ENCODE results near the gene KRTAP10-10. TPM values are rescaled to one million over a fixed set of nuclear protein-coding genes. Genes with fewer than 3 reads are reported as not detected.

The KRTAP10-10 gene
- total RNA-seq, 1 donor from 2014 or later, result not detected

DNA sequence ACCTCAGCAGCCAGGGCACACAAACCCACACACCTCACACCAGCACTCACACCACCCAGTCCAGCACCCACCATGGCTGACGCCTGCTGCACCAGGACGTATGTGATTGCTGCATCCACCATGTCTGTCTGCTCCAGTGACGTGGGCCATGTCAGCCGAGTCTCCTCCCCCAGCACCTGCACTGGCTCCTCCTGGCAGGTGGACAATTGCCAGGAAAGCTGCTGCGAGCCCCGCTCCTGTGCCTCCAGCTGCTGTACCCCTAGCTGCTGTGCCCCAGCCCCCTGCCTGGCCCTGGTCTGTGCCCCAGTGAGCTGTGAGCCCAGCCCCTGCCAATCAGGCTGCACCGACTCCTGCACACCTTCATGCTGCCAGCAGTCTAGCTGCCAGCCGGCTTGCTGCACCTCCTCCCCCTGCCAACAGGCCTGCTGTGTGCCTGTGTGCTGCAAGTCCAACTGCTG is 25.1 kb upstream of the KRTAP10-10 start, which contains the start of gene KRTAP10-8:
Gene KRTAP10-8 (plus strand): TSS at position 51 of the 458 bp plus-strand sequence. CDS start 22 bp downstream, at position 73.
- no peak within 1 kb of the TSS for H3K4me3 Mint-ChIP-seq
- peaks cover 22% of the 10 kb centered on the region for H3K9me3 Mint-ChIP-seq
- H3K27ac Mint-ChIP-seq, result no peak within 1 kb of the TSS
- TF ChIP-seq, protein P1, sequence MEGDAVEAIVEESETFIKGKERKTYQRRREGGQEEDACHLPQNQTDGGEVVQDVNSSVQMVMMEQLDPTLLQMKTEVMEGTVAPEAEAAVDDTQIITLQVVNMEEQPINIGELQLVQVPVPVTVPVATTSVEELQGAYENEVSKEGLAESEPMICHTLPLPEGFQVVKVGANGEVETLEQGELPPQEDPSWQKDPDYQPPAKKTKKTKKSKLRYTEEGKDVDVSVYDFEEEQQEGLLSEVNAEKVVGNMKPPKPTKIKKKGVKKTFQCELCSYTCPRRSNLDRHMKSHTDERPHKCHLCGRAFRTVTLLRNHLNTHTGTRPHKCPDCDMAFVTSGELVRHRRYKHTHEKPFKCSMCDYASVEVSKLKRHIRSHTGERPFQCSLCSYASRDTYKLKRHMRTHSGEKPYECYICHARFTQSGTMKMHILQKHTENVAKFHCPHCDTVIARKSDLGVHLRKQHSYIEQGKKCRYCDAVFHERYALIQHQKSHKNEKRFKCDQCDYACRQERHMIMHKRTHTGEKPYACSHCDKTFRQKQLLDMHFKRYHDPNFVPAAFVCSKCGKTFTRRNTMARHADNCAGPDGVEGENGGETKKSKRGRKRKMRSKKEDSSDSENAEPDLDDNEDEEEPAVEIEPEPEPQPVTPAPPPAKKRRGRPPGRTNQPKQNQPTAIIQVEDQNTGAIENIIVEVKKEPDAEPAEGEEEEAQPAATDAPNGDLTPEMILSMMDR (IDR thresholded peaks at IDR 0.05; ENCODE audit: unreplicated experiment), result no peak
- H3K4me1 Mint-ChIP-seq, result no peaks in the 10 kb centered on the region
- H3K27me3 Mint-ChIP-seq (ENCODE audit: low read depth), result peaks cover 2% of the 10 kb centered on the region
- no peaks in the 10 kb centered on the region for H3K36me3 Mint-ChIP-seq
- DNase-seq (ENCODE audit: low spot score in 2 of 2, unreplicated experiment in 2 of 2), result no peak

DNA sequence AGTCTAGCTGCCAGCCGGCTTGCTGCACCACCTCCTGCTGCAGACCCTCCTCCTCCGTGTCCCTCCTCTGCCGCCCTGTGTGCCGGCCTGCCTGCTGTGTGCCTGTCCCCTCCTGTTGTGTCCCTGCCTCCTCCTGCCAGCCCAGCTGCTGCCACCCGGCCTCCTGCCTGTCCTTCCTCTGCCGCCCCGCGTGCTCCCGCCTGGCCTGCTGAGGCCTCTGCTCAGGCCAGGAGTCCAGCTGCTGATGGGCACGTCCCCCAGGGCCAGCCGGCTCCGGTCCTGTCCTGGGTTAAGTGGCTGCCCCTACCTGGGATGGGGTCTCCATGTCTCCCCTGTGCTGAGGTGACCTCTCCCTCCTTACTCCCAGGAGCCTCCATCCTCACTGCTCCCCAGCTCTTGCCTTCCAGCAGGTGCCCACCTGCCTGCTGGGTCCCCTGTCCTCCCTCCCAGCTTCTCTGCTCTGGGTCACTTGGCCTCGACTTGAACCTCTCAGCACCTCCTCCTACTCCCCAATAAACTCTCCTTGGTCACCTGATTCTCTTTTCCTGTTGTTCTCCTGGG is 24.4 kb upstream of the KRTAP10-10 start:
- peaks cover 22% of the 10 kb centered on the region for H3K9me3 Mint-ChIP-seq
- no peaks in the 10 kb centered on the region for H3K4me1 Mint-ChIP-seq
- H3K27ac Mint-ChIP-seq, result no peak overlapping the region
- TF ChIP-seq, protein P1 (IDR thresholded peaks at IDR 0.05; ENCODE audit: unreplicated experiment), result no peak
- H3K36me3 Mint-ChIP-seq, result no peaks in the 10 kb centered on the region
- no peak overlapping the region for H3K4me3 Mint-ChIP-seq
- no peaks in the 10 kb centered on the region for H3K27me3 Mint-ChIP-seq (ENCODE audit: low read depth)
- no peak for DNase-seq (ENCODE audit: low spot score in 2 of 2, unreplicated experiment in 2 of 2)

- H3K9me3 Mint-ChIP-seq, result peaks cover 23% of the 10 kb centered on the region
- DNase-seq (ENCODE audit: low spot score in 2 of 2, unreplicated experiment in 2 of 2), result no peak
- no peaks in the 10 kb centered on the region for H3K36me3 Mint-ChIP-seq
- H3K27me3 Mint-ChIP-seq (ENCODE audit: low read depth), result no peaks in the 10 kb centered on the region
- no peak overlapping the region for H3K27ac Mint-ChIP-seq
- TF ChIP-seq, protein P1 (IDR thresholded peaks at IDR 0.05; ENCODE audit: unreplicated experiment), result no peak
- no peaks in the 10 kb centered on the region for H3K4me1 Mint-ChIP-seq
- no peak overlapping the region for H3K4me3 Mint-ChIP-seq
These were observed 23.6 kb upstream of the KRTAP10-10 start for GRCh38 chr21:44613386-44614155.

GRCh38 chr21:44614161-44614631 is 23.0 kb upstream of the KRTAP10-10 start:
- TF ChIP-seq, protein P1 (IDR thresholded peaks at IDR 0.05; ENCODE audit: unreplicated experiment), result no peak
- H3K36me3 Mint-ChIP-seq, result no peaks in the 10 kb centered on the region
- H3K27ac Mint-ChIP-seq, result no peak overlapping the region
- H3K9me3 Mint-ChIP-seq, result peaks cover 23% of the 10 kb centered on the region
- DNase-seq (ENCODE audit: low spot score in 2 of 2, unreplicated experiment in 2 of 2), result no peak
- H3K4me1 Mint-ChIP-seq, result no peaks in the 10 kb centered on the region
- H3K4me3 Mint-ChIP-seq, result no peak overlapping the region
- no peaks in the 10 kb centered on the region for H3K27me3 Mint-ChIP-seq (ENCODE audit: low read depth)

DNA sequence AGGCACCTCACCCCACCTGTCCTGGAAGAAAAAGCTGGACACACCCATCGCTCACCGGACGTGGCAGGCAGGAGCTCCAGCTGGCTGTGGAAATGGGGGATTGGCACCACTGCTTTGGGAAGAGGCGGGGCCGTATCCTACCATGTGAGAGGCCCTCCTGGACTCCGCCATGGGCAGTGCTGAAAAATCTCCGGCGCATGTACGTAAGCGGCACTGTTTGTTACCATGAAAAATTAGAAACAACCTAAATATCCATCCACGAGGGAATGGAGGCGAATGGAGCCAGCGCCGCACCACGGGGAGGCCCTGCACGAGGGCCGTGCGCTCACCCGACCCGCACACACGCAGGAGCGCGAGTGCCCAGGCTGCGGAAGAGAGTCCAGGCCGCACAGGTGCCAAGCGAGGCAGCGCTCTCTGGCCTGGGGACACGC is 22.2 kb upstream of the KRTAP10-10 start:
- H3K27me3 Mint-ChIP-seq (ENCODE audit: low read depth), result no peaks in the 10 kb centered on the region
- TF ChIP-seq, protein P1 (IDR thresholded peaks at IDR 0.05; ENCODE audit: unreplicated experiment), result no peak
- no peak overlapping the region for H3K4me3 Mint-ChIP-seq
- H3K27ac Mint-ChIP-seq, result no peak overlapping the region
- no peaks in the 10 kb centered on the region for H3K4me1 Mint-ChIP-seq
- no peaks in the 10 kb centered on the region for H3K36me3 Mint-ChIP-seq
- DNase-seq (ENCODE audit: low spot score in 2 of 2, unreplicated experiment in 2 of 2), result no peak
- H3K9me3 Mint-ChIP-seq, result peaks cover 23% of the 10 kb centered on the region
